ENCODE measurements around the gene PRDM5.
"Not testable (repeated sequence)": the region's sequence is repeated elsewhere in the genome, so short reads cannot be mapped to it uniquely, and the experiment has no call there.

Gene PRDM5

DNA sequence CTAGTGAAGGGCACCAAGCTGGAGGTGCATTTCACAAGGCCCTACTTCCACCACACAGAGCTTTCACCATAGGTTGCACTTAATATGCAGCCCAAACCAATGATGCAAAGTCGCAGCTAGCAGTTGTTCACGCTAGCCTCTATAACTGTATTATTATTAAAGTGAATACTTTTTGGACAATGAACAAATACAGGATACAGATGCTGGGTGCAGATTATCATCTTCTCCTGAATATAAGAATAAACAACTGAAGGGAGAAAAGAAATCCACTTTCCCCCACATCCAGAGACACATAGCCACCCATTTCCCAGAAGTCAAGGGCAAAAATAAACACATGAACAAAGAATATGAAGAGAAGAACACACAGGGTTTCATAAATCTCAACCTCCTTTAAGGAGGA lies 107.2 kb downstream of the PRDM5 start:
- DNase-seq, result no peak

DNA sequence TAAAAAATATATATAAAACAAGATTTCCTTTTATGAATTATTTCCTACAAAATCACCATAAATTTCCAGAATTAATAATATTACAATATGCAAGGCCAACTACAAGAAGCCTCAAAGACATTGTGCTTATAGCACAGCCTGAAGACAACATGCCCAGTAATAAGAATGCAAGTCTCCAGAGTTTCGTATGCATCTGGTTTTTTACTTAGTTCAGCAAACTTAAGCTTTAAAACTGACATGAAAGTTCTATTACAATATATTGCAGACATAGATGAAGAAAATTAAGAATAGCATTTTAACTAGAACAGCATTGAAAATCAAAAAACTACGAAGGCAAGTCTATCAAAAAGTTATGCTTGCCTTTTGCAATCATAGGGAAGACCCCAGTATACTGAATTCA lies 107.6 kb downstream of the PRDM5 start:
- DNase-seq, result no peak

DNA sequence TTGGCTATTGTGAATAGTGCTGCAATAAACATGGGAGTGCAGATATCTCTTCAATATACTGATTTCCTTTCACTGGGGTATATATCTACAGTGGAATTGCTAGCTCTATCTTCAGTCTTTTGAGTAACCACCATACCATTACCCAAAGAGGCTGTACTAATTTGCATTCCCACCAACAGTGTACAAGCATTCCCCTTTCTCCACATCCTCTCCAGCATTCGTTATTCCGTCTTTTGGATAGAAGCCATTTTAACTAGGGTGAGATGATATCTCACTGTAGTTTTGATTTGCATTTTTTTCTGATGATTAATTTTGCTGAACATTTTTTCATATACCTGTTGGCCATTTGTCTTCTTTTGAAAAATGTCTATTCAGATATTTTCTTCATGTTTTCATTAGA lies 110.3 kb downstream of the PRDM5 start:
- no peak for DNase-seq

DNA sequence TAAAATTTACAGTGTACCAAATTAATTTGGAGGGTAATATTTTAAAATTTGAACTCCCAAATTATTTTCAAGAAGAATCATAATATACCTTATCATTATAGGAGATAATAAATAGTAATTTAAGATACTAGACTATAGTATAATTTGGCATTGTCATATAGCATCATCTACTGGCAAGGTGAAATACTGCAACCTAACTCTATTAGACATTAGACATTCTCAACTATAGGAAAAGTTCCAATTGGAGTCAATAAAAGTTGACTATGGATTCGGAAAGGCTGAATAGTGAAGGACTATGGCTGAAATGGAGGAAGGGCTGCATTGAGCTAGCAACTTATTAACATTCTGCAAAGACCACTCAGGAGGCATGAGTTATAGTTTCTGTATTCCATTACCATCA lies 113.0 kb downstream of the PRDM5 start:
- DNase-seq, result no peak

- no peak for DNase-seq
These were observed 113.9 kb downstream of the PRDM5 start for GRCh38 chr4:120808475-120809141.

- DNase-seq, result no peak
These were observed 121.3 kb downstream of the PRDM5 start for GRCh38 chr4:120801137-120801758.

- no peak for DNase-seq
These were observed 124.0 kb downstream of the PRDM5 start for GRCh38 chr4:120798570-120798969.

DNA sequence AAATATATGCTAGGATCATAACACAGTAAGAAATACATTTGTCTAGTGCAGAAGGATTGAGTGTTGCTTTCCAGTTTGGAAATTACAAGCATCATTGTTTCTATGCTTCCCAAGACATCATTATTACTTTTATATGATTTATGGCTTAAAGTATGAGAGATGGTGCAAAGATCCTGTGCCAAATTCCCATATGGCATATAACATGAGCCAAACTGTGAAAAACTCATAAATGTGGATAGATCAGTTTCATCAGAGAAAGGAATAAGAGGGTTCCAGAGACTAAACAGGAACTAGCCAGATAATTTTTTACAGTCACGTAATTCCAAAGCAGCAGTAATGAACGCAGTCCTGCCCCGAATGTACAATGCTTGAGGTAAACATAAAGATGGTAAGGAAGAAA lies 126.3 kb downstream of the PRDM5 start:
- no peak for DNase-seq

DNA sequence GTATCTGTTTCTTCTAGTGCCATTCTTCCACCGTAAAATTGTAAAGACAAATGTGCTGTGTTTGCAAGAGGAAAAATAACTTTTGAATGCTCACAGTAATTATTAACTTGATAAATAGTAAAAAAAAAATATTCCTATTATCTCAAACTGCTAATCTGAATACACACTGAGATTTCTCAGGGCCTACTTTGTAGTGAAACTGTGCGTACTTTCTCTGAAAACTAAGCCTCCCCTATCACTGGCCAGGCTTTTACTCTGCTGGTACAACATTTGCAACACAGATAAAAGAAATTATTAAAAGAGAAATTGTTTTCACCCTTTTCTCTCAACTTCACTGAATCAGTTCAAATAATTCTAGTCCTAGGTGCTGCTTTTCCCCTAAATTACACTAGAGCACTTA lies 137.3 kb downstream of the PRDM5 start:
- no peak for DNase-seq

DNA sequence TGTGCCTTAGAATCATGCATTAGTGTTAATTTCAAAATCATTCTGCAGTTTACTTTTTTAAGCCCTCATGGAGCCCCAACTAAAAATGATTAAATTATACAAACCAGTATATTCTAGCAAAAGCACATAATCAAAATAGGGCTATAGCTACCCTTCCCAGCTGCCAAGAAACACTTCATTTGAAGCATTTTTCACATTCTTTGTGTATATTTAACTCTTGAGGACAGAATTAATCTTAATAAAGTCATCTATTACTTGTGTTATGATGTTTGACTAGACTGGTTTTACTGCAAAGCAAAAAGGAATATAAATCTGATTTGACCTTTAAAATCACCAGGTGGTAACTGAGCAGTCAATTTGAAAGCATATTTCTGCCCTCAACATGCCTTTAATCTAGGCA lies 145.1 kb downstream of the PRDM5 start:
- DNase-seq, result no peak

DNA sequence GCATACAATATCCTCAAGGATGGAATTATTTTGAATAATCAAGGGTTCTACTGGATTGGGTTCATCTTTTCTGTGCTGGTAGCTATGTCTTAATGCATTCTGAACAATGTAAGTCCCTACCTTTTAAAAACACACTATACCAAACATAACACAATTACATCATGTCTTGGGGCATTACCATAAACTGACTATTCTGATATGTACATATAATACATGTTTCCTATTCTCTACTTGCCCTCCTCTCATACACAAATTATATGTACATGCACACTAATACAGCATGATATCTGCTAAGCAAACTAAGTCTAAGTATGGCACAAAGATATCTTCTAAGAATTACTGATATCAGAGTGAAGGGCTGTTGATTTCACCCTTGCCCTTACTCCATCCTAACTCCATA lies 147.1 kb downstream of the PRDM5 start:
- DNase-seq, result no peak

DNA sequence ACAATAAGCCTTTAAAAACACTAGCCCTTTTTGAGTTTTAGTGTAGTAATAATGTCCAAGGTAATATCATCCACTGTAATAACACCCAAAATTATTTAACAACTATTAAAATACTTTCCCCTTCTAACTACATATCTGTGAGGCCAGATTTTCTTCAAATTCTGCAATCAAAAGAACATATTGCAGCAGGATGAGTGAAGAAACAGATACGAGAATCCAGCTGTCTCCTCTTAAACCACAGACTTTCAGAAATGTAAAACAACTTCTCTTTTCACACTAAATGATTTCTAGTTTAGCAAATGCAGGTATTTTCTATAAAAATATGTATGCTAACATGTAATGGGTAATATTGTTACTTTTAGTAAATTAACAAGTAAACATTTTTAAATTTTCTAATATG lies 148.9 kb downstream of the PRDM5 start:
- no peak for DNase-seq

GRCh38 chr4:120771907-120772306 lies 150.6 kb downstream of the PRDM5 start:
- DNase-seq, result no peak

DNA sequence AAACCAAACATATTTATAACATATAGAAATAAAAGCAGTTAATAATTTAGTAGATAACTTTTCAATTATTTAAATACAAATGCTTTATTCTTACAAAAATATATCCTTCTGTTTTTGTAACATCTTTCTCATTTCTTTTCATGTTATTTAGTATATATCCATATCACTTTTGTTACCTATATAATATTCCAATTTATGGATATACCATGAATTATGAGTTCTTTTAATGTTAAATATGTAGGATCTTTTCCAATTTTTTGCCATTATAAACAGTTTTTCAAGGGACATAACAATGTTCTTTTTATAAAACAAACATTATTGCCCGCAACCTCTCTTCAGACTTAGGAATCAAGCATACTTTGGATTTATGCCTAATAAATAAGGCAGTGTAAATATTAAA lies 151.6 kb downstream of the PRDM5 start:
- no peak for DNase-seq

GRCh38 chr4:120769227-120769626 lies 153.3 kb downstream of the PRDM5 start:
- DNase-seq, result no peak

DNA sequence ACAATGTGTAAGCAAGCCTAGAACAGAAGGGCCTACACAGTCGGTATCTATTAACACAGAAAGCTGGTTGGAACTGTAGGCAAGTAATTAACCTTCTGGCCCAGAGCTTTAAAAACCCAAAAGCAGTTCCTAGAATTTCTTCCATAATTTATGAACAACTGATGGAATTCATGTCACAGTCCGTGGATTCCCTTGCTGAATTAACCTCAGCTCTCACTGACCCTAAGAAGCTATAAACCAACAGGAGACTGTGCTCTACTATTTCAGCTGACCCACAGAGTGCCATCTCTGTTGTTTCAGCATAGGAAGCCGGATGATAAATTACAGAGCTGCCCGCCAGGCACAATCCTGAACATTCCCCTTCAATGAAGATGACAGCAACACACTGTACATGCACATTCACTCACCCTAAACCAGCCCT lies 157.3 kb downstream of the PRDM5 start:
- no peak for DNase-seq

DNA sequence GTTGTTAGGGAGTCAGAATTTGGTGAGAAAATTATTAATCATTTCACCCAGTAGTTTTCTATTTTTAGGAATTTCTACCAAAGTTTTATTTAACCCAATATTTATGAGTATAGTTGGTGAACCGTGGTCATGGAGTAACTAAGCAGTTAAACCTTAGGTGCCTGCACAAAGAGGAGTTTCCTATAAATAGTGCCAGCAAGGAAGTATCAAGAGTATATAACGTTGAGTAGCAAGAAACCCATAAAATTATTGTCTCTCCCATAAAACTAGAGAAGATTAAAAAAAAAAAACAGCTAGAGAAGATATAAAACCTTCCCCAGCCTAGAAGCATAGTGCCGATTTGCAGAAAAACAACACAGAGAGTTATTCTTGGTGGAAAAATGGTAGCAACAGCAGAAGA lies 158.9 kb downstream of the PRDM5 start:
- no peak for DNase-seq

DNA sequence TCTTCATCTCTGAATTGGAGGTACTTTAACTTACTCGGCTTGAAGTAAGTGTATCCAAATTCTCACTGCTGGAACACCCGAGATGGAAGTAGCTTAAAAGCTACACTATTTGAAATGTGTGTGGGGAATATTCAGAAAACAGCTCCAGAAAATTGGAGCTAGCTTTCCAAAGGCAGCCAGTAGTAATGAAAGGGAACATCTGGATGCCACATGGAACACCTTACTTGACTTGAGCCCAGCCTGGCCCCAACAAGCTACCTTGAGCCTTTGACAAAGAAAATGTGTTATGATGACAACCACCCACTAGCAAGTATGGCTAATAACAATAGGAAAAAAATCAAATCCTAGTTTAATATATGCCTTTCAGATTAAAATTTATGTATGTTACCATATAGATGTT lies 161.5 kb downstream of the PRDM5 start:
- DNase-seq, result no peak

GRCh38 chr4:120760047-120760446 lies 162.5 kb downstream of the PRDM5 start:
- DNase-seq, result no peak

- no peak for DNase-seq
These were observed 166.7 kb downstream of the PRDM5 start for GRCh38 chr4:120755864-120756263.

DNA sequence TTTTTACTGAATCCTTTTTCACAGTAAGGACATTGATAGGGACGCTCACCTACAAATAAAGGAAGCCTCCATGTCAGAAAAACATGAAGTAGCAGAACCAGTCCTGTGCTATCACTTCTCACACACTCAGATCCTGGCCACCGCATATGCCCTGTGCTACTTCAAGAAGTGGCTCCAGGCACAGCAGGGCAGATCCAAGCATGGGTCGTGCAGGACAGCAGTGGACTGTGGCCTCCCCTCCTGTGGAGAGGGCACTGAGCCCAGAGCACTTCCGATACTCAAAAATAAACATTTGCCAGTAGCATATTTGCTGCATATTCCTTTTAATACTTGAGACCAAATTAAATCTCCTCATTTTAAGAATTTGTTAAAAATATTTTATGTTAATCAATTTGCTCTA lies 167.9 kb downstream of the PRDM5 start:
- DNase-seq, result no peak

- no peak for DNase-seq
These were observed 168.7 kb downstream of the PRDM5 start for GRCh38 chr4:120753854-120754253.

- DNase-seq, result no peak
These were observed 172.4 kb downstream of the PRDM5 start for GRCh38 chr4:120750152-120750525.

- peak; percentile 50 for DNase-seq
These were observed 172.9 kb downstream of the PRDM5 start for GRCh38 chr4:120749445-120750151.

DNA sequence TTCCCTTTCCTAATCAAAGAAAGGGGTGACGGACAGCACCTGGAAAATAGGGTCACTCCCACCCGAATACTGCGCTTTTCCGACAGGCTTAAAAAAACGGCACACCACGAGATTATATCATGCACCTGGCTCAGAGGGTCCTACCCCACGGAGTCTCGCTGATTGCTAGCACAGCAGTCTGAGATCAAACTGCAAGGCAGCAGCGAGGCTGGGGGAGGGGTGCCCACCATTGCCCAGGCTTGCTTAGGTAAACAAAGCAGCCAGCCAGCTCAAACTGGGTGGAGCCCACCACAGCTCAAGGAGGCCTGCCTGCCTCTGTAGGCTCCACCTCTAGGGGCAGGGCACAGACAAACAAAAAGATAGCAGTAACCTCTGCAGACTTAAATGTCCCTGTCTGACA lies 180.9 kb downstream of the PRDM5 start:
- not testable (repeated sequence) for DNase-seq

Data from NCI-H1436 (cell line).